ENCODE results near the gene SMARCB1.

Gene SMARCB1

DNA sequence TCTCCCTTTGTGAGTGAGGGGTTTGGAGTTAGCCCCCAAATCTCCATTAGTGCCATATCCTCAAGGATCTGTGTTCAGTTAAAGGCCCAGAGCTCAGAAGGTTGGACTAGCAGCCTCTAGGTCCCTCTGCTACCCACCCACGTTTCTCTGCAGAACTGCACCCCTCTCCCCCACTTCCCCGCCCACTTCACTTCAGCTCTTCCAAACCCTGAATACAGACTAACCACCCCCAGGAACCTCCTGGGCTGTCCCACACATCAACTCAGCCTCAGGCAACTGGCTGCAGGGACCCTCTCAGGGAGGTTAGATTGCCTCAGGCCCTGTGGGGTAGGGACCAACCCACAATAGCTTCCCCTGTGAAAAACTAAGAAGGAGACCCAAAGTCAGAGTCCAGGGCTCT is 33.4 kb upstream of the SMARCB1 start:
- Mint-ChIP-seq H3K27ac (no peak overlapping the region), H3K36me3 (no peaks in the 10 kb centered on the region), H3K9me3 (no peaks in the 10 kb centered on the region), H3K4me3 (no peak overlapping the region), H3K27me3 (peaks cover 21% of the 10 kb centered on the region), H3K4me1 (peaks cover 16% of the 10 kb centered on the region)
- no peak for DNase-seq
- CTCF ChIA-PET = no interaction called here

DNA sequence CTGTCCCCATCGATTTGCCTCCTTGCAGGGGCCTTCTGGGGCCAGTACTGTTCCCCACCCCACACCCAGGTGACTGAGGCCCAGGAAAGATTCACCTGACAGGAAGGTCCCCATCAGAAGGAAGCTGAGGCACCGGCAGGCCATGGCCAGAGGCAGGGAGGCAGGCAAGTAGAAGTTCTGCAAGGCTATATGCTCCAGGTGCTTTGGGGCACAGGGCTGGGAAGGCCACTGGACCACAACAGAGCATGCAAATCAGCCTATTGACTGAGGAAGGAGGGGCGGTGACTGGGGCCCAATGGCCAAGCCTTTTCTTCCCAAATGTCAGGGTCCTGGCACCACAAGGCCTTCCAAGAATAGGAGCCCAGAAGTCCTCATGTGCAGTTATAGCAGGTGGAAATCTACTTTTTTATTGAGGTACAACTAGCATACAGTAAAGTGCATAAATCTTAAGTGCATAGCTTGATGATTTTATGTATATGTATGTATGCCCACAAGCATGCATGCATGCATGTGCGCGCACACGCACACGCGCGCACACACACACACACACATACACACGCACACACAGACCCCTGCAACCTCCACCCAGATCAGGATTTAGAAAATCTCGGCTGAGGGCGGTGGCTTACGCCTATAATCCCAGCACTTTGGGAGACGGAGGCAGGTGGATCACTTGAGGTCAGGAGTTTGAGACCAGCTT is 32.4 kb upstream of the SMARCB1 start, which contains the start of gene VPREB3:
VPREB3 (minus strand) TSS at position 206 of the 700 bp plus-strand sequence; CDS start at position 144, 62 bp downstream.
- Mint-ChIP-seq H3K36me3 (no peaks in the 10 kb centered on the region), H3K4me3 (no peak within 1 kb of the TSS), H3K9me3 (no peaks in the 10 kb centered on the region), H3K27ac (no peak within 1 kb of the TSS), H3K27me3 (peaks cover 21% of the 10 kb centered on the region), H3K4me1 (peaks cover 16% of the 10 kb centered on the region)
- CTCF ChIA-PET = no interaction called here
- no peak for DNase-seq

DNA sequence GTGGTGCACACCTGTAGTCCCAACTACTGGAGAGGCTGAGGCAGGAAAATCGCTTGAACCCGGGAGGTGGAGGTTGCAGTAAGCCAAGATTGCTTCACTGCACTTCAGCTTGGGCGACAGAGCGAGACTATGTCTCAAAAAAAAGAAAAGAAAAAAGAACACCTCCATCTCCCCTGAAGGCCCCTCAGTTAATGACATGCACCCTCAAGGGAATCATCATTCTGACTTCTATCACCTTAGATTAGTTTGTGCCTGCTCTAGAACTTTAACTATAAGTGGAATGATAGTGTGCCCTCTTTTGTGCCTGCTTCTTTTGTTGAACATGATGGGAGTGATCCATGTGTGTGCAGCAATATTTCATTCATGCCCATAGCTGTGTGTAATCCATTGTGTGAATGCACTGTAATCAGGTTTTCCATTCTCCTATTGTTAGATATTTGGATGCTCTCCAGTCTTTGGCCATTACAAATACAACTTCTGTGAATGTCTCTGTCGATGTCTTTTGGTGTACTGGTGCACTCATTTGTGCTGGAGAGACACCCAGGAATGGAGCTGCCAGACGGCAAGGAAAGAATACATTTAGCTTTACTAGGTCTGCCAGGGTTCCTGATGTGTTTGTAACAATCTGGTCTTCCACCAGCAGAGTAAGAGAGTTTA is 31.7 kb upstream of the SMARCB1 start:
- Mint-ChIP-seq H3K4me1 (peaks cover 10% of the 10 kb centered on the region), H3K4me3 (no peak overlapping the region), H3K36me3 (no peaks in the 10 kb centered on the region), H3K9me3 (no peaks in the 10 kb centered on the region), H3K27ac (no peak overlapping the region), H3K27me3 (peaks cover 22% of the 10 kb centered on the region)
- no peak for DNase-seq
- CTCF ChIA-PET = no interaction called here

DNA sequence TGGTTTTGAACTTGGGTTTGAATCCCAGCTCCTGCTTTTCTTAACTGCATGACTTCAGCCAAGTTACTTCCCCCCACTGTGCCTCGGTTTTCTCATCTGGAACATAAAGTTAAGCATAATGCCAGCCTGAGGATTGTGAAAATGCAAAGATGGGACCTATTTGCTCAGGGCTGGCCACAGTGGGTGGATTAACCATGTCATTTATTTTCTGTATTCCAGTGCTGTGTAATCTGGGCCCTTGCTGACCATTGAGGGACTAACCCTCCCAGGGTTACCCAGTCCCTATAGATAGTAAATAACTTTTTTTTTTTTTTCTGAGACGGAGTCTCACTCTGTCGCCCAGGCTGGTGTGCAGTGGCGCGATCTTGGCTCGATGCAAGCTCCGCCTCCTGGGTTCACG is 31.1 kb upstream of the SMARCB1 start:
- Mint-ChIP-seq H3K4me3 (no peak overlapping the region), H3K27ac (no peak overlapping the region), H3K27me3 (peaks cover 25% of the 10 kb centered on the region), H3K36me3 (no peaks in the 10 kb centered on the region), H3K9me3 (no peaks in the 10 kb centered on the region), H3K4me1 (peaks cover 5% of the 10 kb centered on the region)
- no peak for DNase-seq
- CTCF ChIA-PET = no interaction called here

DNA sequence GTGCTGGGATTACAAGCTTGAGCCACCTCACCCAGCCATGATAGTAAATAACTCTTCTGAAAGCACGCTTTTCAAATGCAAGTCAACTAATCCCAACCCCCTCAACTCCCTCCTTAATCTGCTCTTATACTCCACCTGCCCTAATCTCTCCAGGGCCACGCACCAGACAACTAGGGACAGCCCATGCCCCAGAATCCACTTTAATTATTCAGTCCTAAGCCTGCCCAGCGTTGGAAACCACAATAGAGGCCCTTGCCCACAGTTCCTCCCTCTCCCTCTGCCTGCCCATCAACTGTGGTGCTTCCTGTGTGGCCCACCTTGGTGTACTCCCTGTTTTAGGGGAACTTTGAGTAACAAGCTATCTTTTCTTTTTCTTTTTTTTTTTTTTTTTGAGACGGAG is 29.9 kb upstream of the SMARCB1 start:
- Mint-ChIP-seq H3K9me3 (no peaks in the 10 kb centered on the region), H3K36me3 (no peaks in the 10 kb centered on the region), H3K4me1 (peaks cover 6% of the 10 kb centered on the region), H3K27ac (no peak overlapping the region), H3K27me3 (peaks cover 27% of the 10 kb centered on the region), H3K4me3 (no peak overlapping the region)
- CTCF ChIA-PET = interaction anchor here (0.6 kb wide), 1 partner anchor 16 kb away, joined by 3 read pairs; no protein-coding TSS in a partner anchor
- no peak for DNase-seq

DNA sequence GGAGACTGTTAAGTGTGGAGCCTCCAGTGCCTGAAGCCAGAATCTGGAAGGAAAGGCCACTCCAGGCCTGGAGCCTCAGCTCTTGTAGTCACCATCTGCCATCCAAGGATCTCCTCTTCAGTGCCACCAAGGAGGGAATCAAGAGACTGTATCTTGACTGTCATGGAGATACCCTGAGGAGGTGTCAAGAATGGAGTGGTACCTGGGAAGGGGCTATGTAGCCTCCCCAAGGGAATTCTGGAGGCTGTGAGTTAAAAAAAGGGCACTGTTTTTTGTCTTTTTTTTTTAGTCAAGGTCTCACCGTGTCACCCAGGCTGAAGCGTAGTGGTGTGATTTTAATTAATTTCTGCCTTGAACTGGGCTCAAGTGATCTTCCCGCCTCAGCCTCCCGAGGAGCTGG is 27.2 kb upstream of the SMARCB1 start:
- Mint-ChIP-seq H3K4me3 (no peak overlapping the region), H3K36me3 (peaks cover 2% of the 10 kb centered on the region), H3K27ac (no peak overlapping the region), H3K4me1 (peaks cover 24% of the 10 kb centered on the region), H3K9me3 (no peaks in the 10 kb centered on the region), H3K27me3 (peaks cover 17% of the 10 kb centered on the region)
- CTCF ChIA-PET = interaction anchor here (1.3 kb wide), 1 partner anchor 90 kb away, joined by 3 read pairs; no protein-coding TSS in a partner anchor
- DNase-seq = no peak

DNA sequence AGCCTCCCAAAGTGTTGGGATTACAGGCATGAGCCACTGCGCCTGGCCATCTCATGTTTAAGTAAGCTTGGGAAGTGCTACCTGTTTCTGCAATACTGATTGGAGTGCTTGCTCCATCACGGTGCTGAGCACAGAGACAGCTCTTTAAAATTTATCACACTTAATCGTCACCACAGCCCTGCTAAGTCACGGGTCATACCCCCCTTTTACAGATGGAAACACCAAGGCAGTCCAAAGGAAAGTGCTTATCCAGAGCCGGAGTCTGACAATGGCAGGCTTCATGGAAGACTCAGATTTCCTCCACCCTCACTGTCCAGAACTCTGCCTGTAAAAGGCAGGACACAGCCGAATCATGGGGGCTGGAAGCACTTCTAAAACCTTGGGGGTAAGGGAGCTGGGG is 26.7 kb upstream of the SMARCB1 start:
- Mint-ChIP-seq H3K27ac (no peak overlapping the region), H3K4me3 (no peak overlapping the region), H3K4me1 (peaks cover 29% of the 10 kb centered on the region), H3K27me3 (peaks cover 17% of the 10 kb centered on the region), H3K36me3 (peaks cover 4% of the 10 kb centered on the region), H3K9me3 (no peaks in the 10 kb centered on the region)
- CTCF ChIA-PET = interaction anchor here (1.3 kb wide), 1 partner anchor 90 kb away, joined by 3 read pairs; no protein-coding TSS in a partner anchor
- no peak for DNase-seq

DNA sequence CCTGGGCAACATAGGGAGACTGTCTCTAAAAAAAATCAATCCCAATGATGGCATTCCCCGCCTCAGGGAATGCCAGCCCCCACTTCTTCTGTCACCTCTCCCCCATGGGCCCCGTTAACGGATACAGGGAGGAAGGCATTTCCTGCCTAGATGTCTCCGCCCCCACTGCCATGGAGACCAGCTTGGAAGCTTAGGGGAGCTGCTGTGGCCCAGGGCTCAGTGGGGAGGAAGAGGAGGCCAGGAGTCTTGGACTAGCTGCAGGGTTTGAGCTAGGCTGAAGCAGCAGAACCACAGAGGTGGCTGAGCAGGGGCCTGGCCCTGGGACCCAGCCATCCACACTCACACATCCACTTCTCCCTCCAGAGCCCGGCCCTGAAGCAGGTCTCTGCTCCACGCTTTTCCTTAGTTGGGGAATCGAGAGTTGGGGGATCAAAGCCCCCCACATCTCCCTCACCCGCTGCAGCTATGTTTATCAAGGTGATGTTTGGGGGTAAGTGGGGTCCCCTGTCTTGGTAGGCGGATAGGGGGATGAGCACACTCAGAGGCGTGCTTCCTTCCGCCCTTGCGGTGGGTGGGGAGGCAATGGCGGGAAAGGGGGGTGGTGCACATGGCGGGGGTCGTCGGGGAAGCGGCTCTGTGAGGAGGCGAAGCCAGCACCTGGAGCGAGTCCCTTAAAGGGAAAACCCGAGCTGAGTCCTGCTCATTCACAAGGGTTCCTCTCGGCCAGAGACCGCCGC is 23.8 kb upstream of the SMARCB1 start, which contains the start of gene C22orf15:
C22orf15 (plus strand) TSS at position 149 of the 737 bp plus-strand sequence; CDS start at position 466, 317 bp downstream.
- H3K36me3 Mint-ChIP-seq = peaks cover 12% of the 10 kb centered on the region
- CTCF ChIA-PET = interaction anchor here (2.5 kb wide), 1 partner anchor 135 kb away, joined by 8 read pairs; no protein-coding TSS in a partner anchor
- peaks cover 10% of the 10 kb centered on the region for H3K27me3 Mint-ChIP-seq
- H3K4me3 Mint-ChIP-seq = peak within 1 kb of the TSS; percentile 66
- H3K4me1 Mint-ChIP-seq = peaks cover 47% of the 10 kb centered on the region
- no peaks in the 10 kb centered on the region for H3K9me3 Mint-ChIP-seq
- peak; percentile 60 for DNase-seq
- peak within 1 kb of the TSS; percentile 77 for H3K27ac Mint-ChIP-seq

DNA sequence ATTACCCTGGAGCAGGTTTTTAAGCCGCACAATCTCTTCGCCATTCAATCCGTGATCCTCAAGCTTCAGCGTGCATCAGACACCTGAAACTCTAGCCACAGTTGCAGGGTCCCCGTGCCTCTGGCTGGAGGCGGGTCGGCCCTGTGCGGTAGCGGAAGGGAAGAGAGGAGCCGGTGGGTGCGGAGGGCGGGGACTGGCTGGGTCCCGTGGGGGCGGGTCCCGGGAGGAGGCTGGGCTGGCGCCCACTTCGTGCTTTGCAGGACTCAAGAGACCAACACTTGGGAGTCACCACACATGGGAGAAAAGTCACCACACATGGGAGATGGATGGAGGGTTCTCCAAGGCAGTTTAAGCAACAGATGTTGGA is 23.2 kb upstream of the SMARCB1 start:
- H3K4me3 Mint-ChIP-seq = peak overlapping the region; percentile 66
- peaks cover 52% of the 10 kb centered on the region for H3K4me1 Mint-ChIP-seq
- H3K36me3 Mint-ChIP-seq = peaks cover 12% of the 10 kb centered on the region
- CTCF ChIA-PET = interaction anchor here (2.5 kb wide), 1 partner anchor 136 kb away, joined by 8 read pairs; no protein-coding TSS in a partner anchor
- DNase-seq = peak; percentile 76
- H3K9me3 Mint-ChIP-seq = no peaks in the 10 kb centered on the region
- H3K27me3 Mint-ChIP-seq = peaks cover 10% of the 10 kb centered on the region
- peak overlapping the region; percentile 77 for H3K27ac Mint-ChIP-seq

DNA sequence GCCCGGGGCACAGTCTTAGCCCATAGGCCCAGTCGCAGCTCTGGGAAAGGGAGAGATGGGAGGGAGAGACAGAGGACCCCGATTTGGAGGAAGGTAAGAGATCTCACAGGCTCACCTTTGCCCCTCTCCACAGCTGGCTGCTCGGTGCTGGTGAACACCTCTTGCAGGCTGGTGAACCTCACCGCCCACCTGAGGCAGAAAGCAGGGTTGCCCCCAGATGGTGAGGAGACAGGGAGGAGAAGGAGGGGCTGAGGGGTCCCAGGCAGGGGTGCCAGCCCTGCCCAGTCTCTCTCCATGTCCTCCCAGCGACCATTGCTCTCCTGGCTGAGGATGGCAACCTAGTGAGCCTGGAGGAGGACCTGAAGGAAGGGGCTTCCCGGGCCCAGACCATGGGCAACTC is 22.8 kb upstream of the SMARCB1 start:
- DNase-seq = no peak
- Mint-ChIP-seq H3K36me3 (peaks cover 12% of the 10 kb centered on the region), H3K27ac (no peak overlapping the region), H3K4me3 (peak overlapping the region; percentile 66), H3K27me3 (peaks cover 10% of the 10 kb centered on the region), H3K9me3 (no peaks in the 10 kb centered on the region), H3K4me1 (peaks cover 52% of the 10 kb centered on the region)
- CTCF ChIA-PET = interaction anchor here (2.5 kb wide), 1 partner anchor 136 kb away, joined by 8 read pairs; no protein-coding TSS in a partner anchor

DNA sequence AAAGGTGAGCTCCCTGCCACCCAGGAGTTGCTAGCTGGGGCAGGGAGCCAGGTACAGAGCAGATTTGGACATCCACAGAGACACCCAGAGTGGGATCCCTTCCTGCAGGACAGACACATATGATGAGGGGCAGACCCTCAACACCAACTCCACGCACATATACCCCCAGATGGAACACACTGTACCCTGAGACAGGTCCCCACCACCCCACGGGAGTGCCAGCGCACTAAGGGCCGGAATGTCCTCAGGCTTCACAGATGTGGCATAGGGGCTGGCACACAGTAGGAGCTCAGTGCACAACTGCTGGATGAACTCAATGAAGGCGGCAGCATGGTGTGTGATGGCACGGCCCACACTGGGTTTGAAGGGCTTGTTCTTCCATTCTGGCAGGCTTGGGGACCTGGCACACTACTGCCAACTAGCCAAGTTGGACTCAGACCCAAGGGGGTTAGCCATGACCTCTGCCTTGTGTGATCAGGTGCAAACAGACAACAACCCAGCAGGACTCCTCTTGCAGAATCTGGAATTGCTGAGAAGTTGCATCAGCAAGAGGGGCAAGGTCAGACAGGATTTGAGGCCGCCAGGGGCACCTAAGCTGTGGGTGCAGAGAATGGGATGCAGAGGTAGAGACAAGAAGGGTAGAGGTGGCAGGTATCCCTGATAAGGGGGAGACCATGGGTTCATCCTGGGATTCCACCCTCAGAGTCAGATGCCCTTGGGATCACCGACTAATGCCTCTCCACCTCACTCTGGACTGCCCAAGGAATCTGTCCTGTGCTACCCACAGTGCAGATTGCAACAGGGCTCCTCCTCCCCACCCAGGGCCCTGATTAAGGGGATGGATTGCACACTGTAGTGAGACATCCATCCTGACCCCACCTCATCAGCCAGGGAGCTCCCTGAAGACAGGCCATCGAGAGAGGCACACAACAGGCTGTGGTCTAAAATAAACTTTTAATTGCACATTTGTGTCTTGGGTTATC is 21.6 kb upstream of the SMARCB1 start:
- Mint-ChIP-seq H3K9me3 (no peaks in the 10 kb centered on the region), H3K27ac (peak overlapping the region; percentile 60), H3K27me3 (peaks cover 14% of the 10 kb centered on the region), H3K4me3 (peak overlapping the region; percentile 3), H3K36me3 (peaks cover 12% of the 10 kb centered on the region), H3K4me1 (peaks cover 55% of the 10 kb centered on the region)
- no peak for DNase-seq
- CTCF ChIA-PET = interaction anchor here (0.7 to 2.5 kb wide), 2 partner anchors 48 to 137 kb away, joined by 3 to 8 read pairs; no protein-coding TSS in a partner anchor

DNA sequence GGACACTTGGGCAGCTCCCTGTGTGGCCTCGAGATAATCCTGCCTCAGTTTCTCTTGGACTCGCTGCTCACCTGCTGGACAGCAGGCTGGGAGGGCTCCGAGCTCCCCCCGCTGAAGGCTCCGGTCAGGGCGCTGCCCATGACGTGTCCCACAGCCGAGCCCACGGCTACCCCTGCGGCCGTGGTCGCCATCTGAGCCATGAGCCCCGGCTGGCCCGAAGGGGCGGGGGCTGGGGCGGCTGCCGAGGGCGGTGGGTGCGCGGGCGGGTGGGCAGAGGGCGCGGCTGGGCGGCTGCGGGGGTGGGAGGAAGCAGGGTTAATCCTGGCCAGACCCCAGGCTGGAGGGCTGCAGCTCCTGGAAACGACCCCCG is 19.5 kb upstream of the SMARCB1 start:
- no peaks in the 10 kb centered on the region for H3K9me3 Mint-ChIP-seq
- H3K4me1 Mint-ChIP-seq = peaks cover 68% of the 10 kb centered on the region
- peaks cover 12% of the 10 kb centered on the region for H3K36me3 Mint-ChIP-seq
- no peak for DNase-seq
- H3K27me3 Mint-ChIP-seq = peaks cover 8% of the 10 kb centered on the region
- CTCF ChIA-PET = interaction anchor here (0.6 to 1.7 kb wide), 6 partner anchors 22 to 135 kb away, joined by 3 to 5 read pairs (median 3); partner anchors contain the start of gene DRICH1
- peak overlapping the region; percentile 60 for H3K27ac Mint-ChIP-seq
- peak overlapping the region; percentile 80 for H3K4me3 Mint-ChIP-seq

Measured in activated naive CD4-positive, alpha-beta T cell treated with anti-CD3 and anti-CD28 coated beads, Interleukin-2, amount 10 ng/mL, durations not matched to agents 7 days and 5 days (primary cell).